Measurements from ENCODE around the gene TMEM132D. TPM values are rescaled to one million over a fixed set of nuclear protein-coding genes. Genes with fewer than 3 reads are reported as not detected.

Gene TMEM132D
- total and polyA plus RNA-seq, 2 of the 4 experiments (the other 2 are of a cell fraction) = not detected

DNA sequence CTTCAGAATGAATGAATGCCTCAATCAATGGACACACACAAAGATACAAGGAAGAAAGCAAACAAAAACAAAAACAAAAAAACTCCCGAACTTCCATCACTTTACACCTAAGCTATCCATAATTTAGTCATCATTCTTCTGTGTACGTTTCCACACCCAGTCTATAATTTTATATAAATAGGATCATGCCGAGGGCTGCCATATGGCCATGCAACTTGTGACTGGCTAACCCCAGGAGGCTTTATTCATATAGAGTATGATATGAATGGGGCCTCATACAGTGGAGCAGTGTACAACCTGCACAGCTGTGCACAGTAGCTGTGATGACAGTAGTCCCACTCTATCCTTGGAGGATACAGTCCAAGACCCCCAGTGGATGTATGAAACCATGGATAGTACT is 365.7 kb downstream of the TMEM132D start:
- H4K5ac ChIP-seq (ENCODE audit: low read depth, low read length) = no peak overlapping the region
- H3K27ac ChIP-seq (ENCODE audit: insufficient read depth, low read length) = no peak overlapping the region
- no peak overlapping the region for H2BK20ac ChIP-seq (ENCODE audit: low read depth, low read length)
- H3K79me1 ChIP-seq (ENCODE audit: low read depth in 1 of 2, low read length in 2 of 2) = no peaks in the 10 kb centered on the region
- H3K27me3 ChIP-seq (ENCODE audit: control insufficient read depth, insufficient read depth, low read length) = no peaks in the 10 kb centered on the region
- H2BK120ac ChIP-seq (ENCODE audit: low read depth, low read length) = no peak overlapping the region
- peaks cover 18% of the 10 kb centered on the region for H3K9me3 ChIP-seq (ENCODE audit: control insufficient read depth, insufficient read depth, low read length)
- BruUV-seq (replicated peaks) = no TSS peak
- H2AFZ ChIP-seq (replicated peaks; ENCODE audit: low read length, poor library complexity) = no peak overlapping the region
- H3K23ac ChIP-seq (ENCODE audit: low read depth, low read length) = no peak overlapping the region
- WGBS, 2 experiments (ENCODE audit: extremely low coverage in 2 of 2, insufficient read length in 1 of 2) = no CpG with 5 or more reads among the region's 3 CpGs
- H4K20me1 ChIP-seq (ENCODE audit: insufficient read depth, low read length) = no peaks in the 10 kb centered on the region
- DNase-seq = no peak
- ChIA-PET POLR2A (ENCODE audit: unreplicated experiment) (no interaction called here), CTCF (no interaction called here)
- no peaks in the 10 kb centered on the region for H3K4me1 ChIP-seq (ENCODE audit: control insufficient read depth, insufficient read depth, low read length)
- no peak overlapping the region for H3K4ac ChIP-seq (ENCODE audit: low read depth, low read length)
- no peak overlapping the region for H3K4me2 ChIP-seq (ENCODE audit: low read depth, low read length)
- no peak overlapping the region for H3K9ac ChIP-seq (ENCODE audit: low read depth, low read length)
- H3K56ac ChIP-seq (ENCODE audit: extremely low read depth, insufficient read depth, low read length) = no peak overlapping the region
- intact Hi-C loops (cut with micrococcal nuclease) (no loop called here), in situ Hi-C loops (cut with MboI; ENCODE audit: low sequenced_read_pairs) (no loop called here), dilution Hi-C loops (cut with HindIII; ENCODE audit: low sequenced_read_pairs, unreplicated experiment) (no loop called here)
- no peaks in the 10 kb centered on the region for H3K36me3 ChIP-seq (ENCODE audit: control insufficient read depth, insufficient read depth, low read length)
- H4K8ac ChIP-seq (ENCODE audit: low read depth in 2 of 2, low read length in 2 of 2) = no peak overlapping the region
- TF ChIP-seq RFX5 (IDR thresholded peaks at IDR 0.05; ENCODE audit: low read depth, low read length) (no peak), FOS (IDR thresholded peaks at IDR 0.05; ENCODE audit: low read depth, low read length) (no peak), MAFK (IDR thresholded peaks at IDR 0.05; ENCODE audit: low read depth, low read length) (no peak), POLR2A (IDR thresholded peaks at IDR 0.05; ENCODE audit: low read depth, low read length) (no peak), MAZ (IDR thresholded peaks at IDR 0.05; ENCODE audit: borderline replicate concordance, low read depth, low read length) (no peak), BHLHE40 (IDR thresholded peaks at IDR 0.05; ENCODE audit: low read depth, low read length) (no peak), CHD1 (IDR thresholded peaks at IDR 0.05; ENCODE audit: low read depth, low read length) (no peak), RAD21 (IDR thresholded peaks at IDR 0.05; ENCODE audit: low read length) (no peak), NFE2L2 (IDR thresholded peaks at IDR 0.05; ENCODE audit: low read depth, low read length) (no peak), CEBPB (IDR thresholded peaks at IDR 0.05; ENCODE audit: low read depth, low read length) (no peak), MXI1 (IDR thresholded peaks at IDR 0.05; ENCODE audit: borderline replicate concordance, low read depth, low read length) (no peak), RCOR1 (IDR thresholded peaks at IDR 0.05; ENCODE audit: insufficient replicate concordance, low read length) (no peak), SMC3 (IDR thresholded peaks at IDR 0.05; ENCODE audit: low read depth, low read length) (no peak)
- TF ChIP-seq, protein P1, sequence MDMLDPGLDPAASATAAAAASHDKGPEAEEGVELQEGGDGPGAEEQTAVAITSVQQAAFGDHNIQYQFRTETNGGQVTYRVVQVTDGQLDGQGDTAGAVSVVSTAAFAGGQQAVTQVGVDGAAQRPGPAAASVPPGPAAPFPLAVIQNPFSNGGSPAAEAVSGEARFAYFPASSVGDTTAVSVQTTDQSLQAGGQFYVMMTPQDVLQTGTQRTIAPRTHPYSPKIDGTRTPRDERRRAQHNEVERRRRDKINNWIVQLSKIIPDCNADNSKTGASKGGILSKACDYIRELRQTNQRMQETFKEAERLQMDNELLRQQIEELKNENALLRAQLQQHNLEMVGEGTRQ (IDR thresholded peaks at IDR 0.05; ENCODE audit: low read depth, low read length) = no peak
- TF ChIP-seq, protein P2, sequence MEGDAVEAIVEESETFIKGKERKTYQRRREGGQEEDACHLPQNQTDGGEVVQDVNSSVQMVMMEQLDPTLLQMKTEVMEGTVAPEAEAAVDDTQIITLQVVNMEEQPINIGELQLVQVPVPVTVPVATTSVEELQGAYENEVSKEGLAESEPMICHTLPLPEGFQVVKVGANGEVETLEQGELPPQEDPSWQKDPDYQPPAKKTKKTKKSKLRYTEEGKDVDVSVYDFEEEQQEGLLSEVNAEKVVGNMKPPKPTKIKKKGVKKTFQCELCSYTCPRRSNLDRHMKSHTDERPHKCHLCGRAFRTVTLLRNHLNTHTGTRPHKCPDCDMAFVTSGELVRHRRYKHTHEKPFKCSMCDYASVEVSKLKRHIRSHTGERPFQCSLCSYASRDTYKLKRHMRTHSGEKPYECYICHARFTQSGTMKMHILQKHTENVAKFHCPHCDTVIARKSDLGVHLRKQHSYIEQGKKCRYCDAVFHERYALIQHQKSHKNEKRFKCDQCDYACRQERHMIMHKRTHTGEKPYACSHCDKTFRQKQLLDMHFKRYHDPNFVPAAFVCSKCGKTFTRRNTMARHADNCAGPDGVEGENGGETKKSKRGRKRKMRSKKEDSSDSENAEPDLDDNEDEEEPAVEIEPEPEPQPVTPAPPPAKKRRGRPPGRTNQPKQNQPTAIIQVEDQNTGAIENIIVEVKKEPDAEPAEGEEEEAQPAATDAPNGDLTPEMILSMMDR (conservative IDR thresholded peaks at IDR 0.05; ENCODE audit: low read depth, low read length) = no peak
- TF ChIP-seq, protein P3, sequence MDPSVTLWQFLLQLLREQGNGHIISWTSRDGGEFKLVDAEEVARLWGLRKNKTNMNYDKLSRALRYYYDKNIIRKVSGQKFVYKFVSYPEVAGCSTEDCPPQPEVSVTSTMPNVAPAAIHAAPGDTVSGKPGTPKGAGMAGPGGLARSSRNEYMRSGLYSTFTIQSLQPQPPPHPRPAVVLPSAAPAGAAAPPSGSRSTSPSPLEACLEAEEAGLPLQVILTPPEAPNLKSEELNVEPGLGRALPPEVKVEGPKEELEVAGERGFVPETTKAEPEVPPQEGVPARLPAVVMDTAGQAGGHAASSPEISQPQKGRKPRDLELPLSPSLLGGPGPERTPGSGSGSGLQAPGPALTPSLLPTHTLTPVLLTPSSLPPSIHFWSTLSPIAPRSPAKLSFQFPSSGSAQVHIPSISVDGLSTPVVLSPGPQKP (IDR thresholded peaks at IDR 0.05; ENCODE audit: borderline replicate concordance, low read depth, low read length) = no peak
- no peak overlapping the region for H4K91ac ChIP-seq (ENCODE audit: insufficient read depth, low read depth, low read length)
- H3K14ac ChIP-seq (replicated peaks; ENCODE audit: low read depth, low read length) = no peak overlapping the region
- ATAC-seq (ENCODE audit: low read depth) = no peak
- no peak overlapping the region for H2BK15ac ChIP-seq (ENCODE audit: low read depth, low read length)
- H2BK5ac ChIP-seq (ENCODE audit: low read depth, low read length, poor library complexity, severe bottlenecking) = no peak overlapping the region
- no peak overlapping the region for H2AK9ac ChIP-seq (replicated peaks; ENCODE audit: low read depth, low read length, poor library complexity)
- H2AK5ac ChIP-seq (ENCODE audit: low read depth, low read length) = no peak overlapping the region
- no peaks in the 10 kb centered on the region for H3K9me1 ChIP-seq (ENCODE audit: insufficient read depth, low read length)
- no peak overlapping the region for H3K18ac ChIP-seq (ENCODE audit: low read depth, low read length)
- no peak overlapping the region for H3K4me3 ChIP-seq (ENCODE audit: insufficient read depth, low read depth, low read length)
